ENCODE measurements around the gene GRAMD2B. TPM values are rescaled to one million over a fixed set of nuclear protein-coding genes. Genes with fewer than 3 reads are reported as not detected.
"Not testable (repeated sequence)": the region's sequence is repeated elsewhere in the genome, so short reads cannot be mapped to it uniquely, and the experiment has no call there.

GRAMD2B gene
- total RNA-seq, 1 donor from 2014 or later: 18.3 TPM

DNA sequence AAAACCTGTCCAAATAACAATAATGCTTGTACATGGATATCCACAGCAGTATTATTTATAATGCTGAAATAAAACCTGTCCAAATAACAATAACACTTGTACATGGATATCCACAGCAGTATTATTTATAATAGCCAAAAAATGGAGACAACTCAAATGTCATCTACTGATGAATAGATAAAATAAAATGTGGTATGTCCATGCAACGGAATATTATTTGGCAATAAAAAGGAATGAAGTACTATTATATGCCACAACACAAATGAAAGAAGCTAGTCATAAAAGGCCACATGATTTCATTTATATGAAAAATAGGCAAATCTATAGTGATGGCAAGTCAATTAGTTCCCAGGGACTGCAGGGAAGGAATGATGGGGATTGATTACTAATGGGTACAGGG lies 31.8 kb upstream of the GRAMD2B start:
- Mint-ChIP-seq H3K9me3 (peaks cover 5% of the 10 kb centered on the region), H3K4me3 (no peak overlapping the region), H3K36me3 (peaks cover 4% of the 10 kb centered on the region), H3K27me3 (no peaks in the 10 kb centered on the region), H3K27ac (no peak overlapping the region), H3K4me1 (ENCODE audit: unreplicated experiment) (peaks cover 7% of the 10 kb centered on the region)
- TF ChIP-seq, protein P1, sequence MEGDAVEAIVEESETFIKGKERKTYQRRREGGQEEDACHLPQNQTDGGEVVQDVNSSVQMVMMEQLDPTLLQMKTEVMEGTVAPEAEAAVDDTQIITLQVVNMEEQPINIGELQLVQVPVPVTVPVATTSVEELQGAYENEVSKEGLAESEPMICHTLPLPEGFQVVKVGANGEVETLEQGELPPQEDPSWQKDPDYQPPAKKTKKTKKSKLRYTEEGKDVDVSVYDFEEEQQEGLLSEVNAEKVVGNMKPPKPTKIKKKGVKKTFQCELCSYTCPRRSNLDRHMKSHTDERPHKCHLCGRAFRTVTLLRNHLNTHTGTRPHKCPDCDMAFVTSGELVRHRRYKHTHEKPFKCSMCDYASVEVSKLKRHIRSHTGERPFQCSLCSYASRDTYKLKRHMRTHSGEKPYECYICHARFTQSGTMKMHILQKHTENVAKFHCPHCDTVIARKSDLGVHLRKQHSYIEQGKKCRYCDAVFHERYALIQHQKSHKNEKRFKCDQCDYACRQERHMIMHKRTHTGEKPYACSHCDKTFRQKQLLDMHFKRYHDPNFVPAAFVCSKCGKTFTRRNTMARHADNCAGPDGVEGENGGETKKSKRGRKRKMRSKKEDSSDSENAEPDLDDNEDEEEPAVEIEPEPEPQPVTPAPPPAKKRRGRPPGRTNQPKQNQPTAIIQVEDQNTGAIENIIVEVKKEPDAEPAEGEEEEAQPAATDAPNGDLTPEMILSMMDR (conservative IDR thresholded peaks at IDR 0.05): no peak
- DNase-seq (ENCODE audit: extremely low spot score, unreplicated experiment): no peak

DNA sequence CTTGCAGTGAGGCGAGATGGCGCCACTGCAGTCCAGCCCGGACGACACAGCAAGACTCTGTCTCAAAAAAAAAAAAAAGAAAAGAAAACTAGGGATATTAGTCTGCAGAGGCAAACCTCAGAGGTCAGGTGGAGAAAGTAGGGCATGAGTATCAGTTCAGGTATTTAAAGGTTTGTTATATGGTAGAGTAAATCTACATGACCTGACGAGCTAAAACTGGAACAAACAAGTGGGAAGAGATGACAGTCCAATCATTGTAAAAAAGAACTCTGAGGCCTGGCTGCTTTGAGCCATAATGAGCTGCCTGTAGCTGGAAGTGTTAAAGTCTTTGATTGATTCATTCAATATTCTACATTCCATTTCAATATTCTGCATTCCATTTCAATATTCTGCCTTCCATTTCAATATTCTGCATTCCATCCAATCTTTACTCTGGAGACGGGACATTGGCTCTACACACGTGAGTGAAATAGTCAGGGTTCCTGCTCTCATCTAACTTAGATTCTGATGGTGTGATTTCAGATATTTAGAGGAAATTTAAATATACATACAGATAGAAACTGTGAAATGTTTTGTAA lies 28.9 kb upstream of the GRAMD2B start:
- no peak overlapping the region for H3K27ac Mint-ChIP-seq
- H3K4me1 Mint-ChIP-seq (ENCODE audit: unreplicated experiment): peaks cover 7% of the 10 kb centered on the region
- H3K4me3 Mint-ChIP-seq: no peak overlapping the region
- DNase-seq (ENCODE audit: extremely low spot score, unreplicated experiment): no peak
- TF ChIP-seq, protein P1 (conservative IDR thresholded peaks at IDR 0.05): no peak
- H3K27me3 Mint-ChIP-seq: no peaks in the 10 kb centered on the region
- peaks cover 4% of the 10 kb centered on the region for H3K36me3 Mint-ChIP-seq
- H3K9me3 Mint-ChIP-seq: peaks cover 5% of the 10 kb centered on the region

DNA sequence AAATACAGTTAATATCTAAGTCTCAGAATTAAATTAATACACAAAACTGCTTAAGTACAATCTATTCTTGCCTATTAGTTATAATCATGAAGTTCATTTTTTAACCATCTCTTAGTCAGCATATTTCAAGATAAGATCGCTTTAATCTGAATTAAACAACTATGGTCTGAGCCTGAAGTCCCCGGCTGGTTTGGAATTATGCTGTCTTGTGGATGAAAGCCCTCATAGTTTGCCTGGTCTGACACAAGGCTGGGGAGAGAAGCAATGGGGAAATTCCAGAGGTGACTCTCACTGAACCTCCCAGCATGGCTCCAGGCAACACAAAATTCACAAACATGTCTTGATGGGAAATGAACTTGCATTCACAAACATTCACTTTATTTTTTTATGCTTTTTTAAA lies 28.0 kb upstream of the GRAMD2B start:
- H3K27me3 Mint-ChIP-seq: no peaks in the 10 kb centered on the region
- no peak overlapping the region for H3K4me3 Mint-ChIP-seq
- H3K9me3 Mint-ChIP-seq: peaks cover 10% of the 10 kb centered on the region
- peaks cover 4% of the 10 kb centered on the region for H3K36me3 Mint-ChIP-seq
- no peak for DNase-seq (ENCODE audit: extremely low spot score, unreplicated experiment)
- H3K27ac Mint-ChIP-seq: no peak overlapping the region
- peaks cover 7% of the 10 kb centered on the region for H3K4me1 Mint-ChIP-seq (ENCODE audit: unreplicated experiment)
- TF ChIP-seq, protein P1 (conservative IDR thresholded peaks at IDR 0.05): no peak

DNA sequence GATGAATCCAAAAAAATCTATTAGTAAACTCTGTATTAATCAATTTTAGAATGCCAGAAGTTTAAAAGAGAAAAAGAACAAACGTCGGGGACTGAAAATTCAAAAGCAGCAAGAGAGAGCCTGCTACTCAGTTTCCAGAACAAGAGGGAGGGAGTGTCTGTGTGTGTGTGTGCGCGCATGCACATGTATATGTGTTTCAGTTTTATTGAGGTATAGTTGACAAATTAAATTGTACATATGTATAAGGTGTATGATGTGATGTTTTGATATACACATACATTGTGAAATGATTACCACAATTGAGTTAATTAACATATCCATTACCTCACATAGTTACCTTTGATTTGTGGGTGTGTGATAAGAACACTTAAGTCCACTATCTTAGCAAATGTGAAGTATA lies 27.6 kb upstream of the GRAMD2B start:
- H3K27me3 Mint-ChIP-seq: no peaks in the 10 kb centered on the region
- H3K36me3 Mint-ChIP-seq: peaks cover 4% of the 10 kb centered on the region
- H3K4me1 Mint-ChIP-seq (ENCODE audit: unreplicated experiment): peaks cover 7% of the 10 kb centered on the region
- DNase-seq (ENCODE audit: extremely low spot score, unreplicated experiment): no peak
- H3K9me3 Mint-ChIP-seq: peaks cover 10% of the 10 kb centered on the region
- H3K4me3 Mint-ChIP-seq: no peak overlapping the region
- TF ChIP-seq, protein P1 (conservative IDR thresholded peaks at IDR 0.05): no peak
- no peak overlapping the region for H3K27ac Mint-ChIP-seq

DNA sequence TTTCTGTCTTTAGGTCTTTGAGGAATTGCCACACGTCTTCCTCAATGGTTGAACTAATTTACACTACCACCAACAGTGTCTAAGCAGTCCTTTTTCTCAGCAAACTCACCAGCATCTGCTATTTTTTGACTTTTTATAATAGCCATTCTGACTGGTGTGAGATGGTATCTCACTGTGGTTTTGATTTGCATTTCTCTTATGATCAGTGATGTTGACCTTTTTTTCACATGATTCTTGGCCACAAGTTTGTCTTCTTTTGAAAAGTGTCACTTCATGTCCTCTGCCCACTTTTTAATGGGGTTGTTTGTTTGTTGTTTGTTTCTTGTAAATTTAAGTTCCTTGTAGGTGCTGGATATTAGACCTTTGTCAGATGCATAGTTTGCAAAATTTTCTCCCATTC lies 26.5 kb upstream of the GRAMD2B start:
- not testable (repeated sequence) for H3K4me3 Mint-ChIP-seq; H3K27me3 Mint-ChIP-seq; H3K4me1 Mint-ChIP-seq (ENCODE audit: unreplicated experiment); H3K27ac Mint-ChIP-seq; H3K36me3 Mint-ChIP-seq; DNase-seq (ENCODE audit: extremely low spot score, unreplicated experiment)
- peaks cover 10% of the 10 kb centered on the region for H3K9me3 Mint-ChIP-seq

DNA sequence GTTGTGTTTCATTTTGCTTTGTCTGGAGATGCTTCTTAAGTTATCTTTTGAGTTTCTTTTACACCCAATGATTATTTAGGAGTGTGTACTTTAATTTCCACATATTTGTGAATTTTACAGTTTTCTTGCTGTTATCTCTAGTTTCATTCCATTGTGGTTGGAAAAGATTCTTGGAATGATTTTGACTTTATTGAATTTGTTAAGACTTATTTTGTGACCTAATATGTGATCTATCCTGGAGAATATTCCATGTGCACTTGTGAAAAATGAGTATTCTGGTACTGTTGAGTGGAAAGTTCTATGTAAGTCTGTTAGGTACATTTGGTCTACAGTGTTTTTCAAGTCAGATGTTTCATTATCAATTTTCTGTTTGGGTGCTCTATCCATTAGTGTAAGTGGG lies 24.4 kb upstream of the GRAMD2B start:
- Mint-ChIP-seq H3K36me3 (no peaks in the 10 kb centered on the region), H3K27me3 (no peaks in the 10 kb centered on the region), H3K4me3 (no peak overlapping the region), H3K9me3 (peaks cover 5% of the 10 kb centered on the region), H3K27ac (no peak overlapping the region), H3K4me1 (ENCODE audit: unreplicated experiment) (peaks cover 7% of the 10 kb centered on the region)
- no peak for DNase-seq (ENCODE audit: extremely low spot score, unreplicated experiment)
- TF ChIP-seq, protein P1 (conservative IDR thresholded peaks at IDR 0.05): no peak
